Thymus (tissue), 11 donors: ENCODE measurements around the gene LTBR. TPM values are rescaled to one million over a fixed set of nuclear protein-coding genes. Genes with fewer than 3 reads are reported as not detected.
A peak's percentile ranks its signal among the peaks of the same experiment; 100 is the strongest.

ENCODE experiments used
- DNase-seq, 9 donors: peaks; one replicate each; pipeline ENCODE4 v3.0.0-alpha.2; 2013; ENCODE audit warnings: low spot score in 9 of 9, low read depth in 6 of 9, missing footprints in 1 of 9
- H3K27ac ChIP-seq, 2 donors: one replicate each; pipeline ENCODE4 v1.5.1; 2013; ENCODE audit warnings: control low read depth in 1 of 2, low read depth in 1 of 2, low read length in 1 of 2, mild to moderate bottlenecking in 1 of 2, moderate library complexity in 1 of 2
- H3K27me3 ChIP-seq, 2 donors: one replicate each; pipeline ENCODE4 v1.5.1; 2013; ENCODE audit warnings: low read length in 1 of 2; ENCODE audit not compliant: control insufficient read depth in 2 of 2, insufficient read depth in 1 of 2
- H3K36me3 ChIP-seq, 2 donors: one replicate each; pipeline ENCODE4 v1.5.1; 2013; ENCODE audit warnings: low read length in 1 of 2, mild to moderate bottlenecking in 1 of 2, moderate library complexity in 1 of 2; ENCODE audit not compliant: control insufficient read depth in 2 of 2, insufficient read depth in 2 of 2
- H3K4me1 ChIP-seq, 2 donors: one replicate each; pipeline ENCODE4 v1.5.1; 2013; ENCODE audit warnings: low read length in 2 of 2; ENCODE audit not compliant: control insufficient read depth in 2 of 2, insufficient read depth in 2 of 2
- H3K4me3 ChIP-seq, 2 donors: one replicate each; pipeline ENCODE4 v1.5.1; 2013; ENCODE audit warnings: low read length in 2 of 2, control low read depth in 1 of 2, mild to moderate bottlenecking in 1 of 2
- H3K9me3 ChIP-seq, 2 donors: one replicate each; pipeline ENCODE4 v1.5.1; 2013; ENCODE audit warnings: low read length in 1 of 2, mild to moderate bottlenecking in 1 of 2; ENCODE audit not compliant: control insufficient read depth in 2 of 2, insufficient read depth in 1 of 2
- WGBS: extraction: QIAGEN DNeasy Blood & Tissue Kit; methylation state at CpG from one replicate; pipeline ENCODE4 v1.1.7; 2013; 5-methylcytosine and 5-hydroxymethylcytosine counted together
- polyA plus RNA-seq: library from polyadenylated mRNA; stranded (reverse); fragments of 200-250 nt; gene quantifications from one replicate; pipeline ENCODE4 v1.2.3, GENCODE V29; 2013
- total RNA-seq: library from RNA; stranded (reverse); fragments of 120-200 nt; gene quantifications from one replicate; pipeline ENCODE4 v1.2.4, GENCODE V29; 2013
- donor health status: healthy.

The LTBR gene
- total and polyA plus RNA-seq, 2 donors = 8.9 to 33.3 TPM

DNA sequence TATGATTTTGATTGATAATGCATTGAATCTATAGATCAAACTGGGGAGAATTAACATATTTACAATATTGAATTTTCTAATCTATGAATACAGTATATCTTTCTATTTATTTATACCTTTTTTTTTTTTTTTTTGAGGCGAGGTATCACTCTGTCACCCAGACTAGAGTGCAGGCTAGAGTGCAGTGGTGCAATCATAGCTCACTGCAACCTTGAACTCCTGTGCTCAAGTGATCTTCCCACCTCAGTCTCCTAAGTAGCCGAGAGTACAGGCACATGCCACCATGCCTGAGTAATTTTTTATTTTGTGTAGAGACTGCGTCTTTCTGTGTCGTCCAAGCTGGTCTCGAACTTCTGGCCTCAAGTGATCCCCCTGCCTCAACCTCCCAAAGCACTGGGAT is 20.4 kb downstream of the LTBR start:
- Histone ChIP-seq H3K27ac (no peak overlapping the region), H3K9me3 (no peaks in the 10 kb centered on the region), H3K36me3 (no peaks in the 10 kb centered on the region), H3K27me3 (no peaks in the 10 kb centered on the region), H3K4me1 (no peaks in the 10 kb centered on the region), H3K4me3 (no peak overlapping the region)
- DNase-seq = no peak
- 98% methylated on average over 5 of the region's 5 CpGs for WGBS

DNA sequence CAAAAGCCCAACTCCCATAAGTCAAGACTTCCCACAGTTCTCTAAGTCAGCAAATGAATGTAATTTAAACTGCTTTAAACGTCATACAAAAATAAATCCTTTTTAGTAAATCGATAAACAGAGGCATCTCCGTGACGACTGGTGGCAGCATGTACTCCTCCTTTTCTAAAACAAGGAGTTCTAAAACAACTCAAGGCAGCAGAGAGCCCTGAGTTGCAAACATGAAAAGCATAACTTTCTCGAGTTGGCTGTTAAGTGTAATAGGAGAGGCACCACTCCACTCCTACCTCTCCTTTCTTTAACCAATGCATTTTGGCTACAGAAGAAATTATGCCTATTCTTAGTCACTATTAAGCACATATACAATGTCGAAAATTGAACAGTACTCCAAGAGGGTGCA is 22.0 kb downstream of the LTBR start:
- no peaks in the 10 kb centered on the region for H3K27me3 ChIP-seq
- H3K36me3 ChIP-seq = no peaks in the 10 kb centered on the region
- H3K9me3 ChIP-seq = no peaks in the 10 kb centered on the region
- H3K4me3 ChIP-seq = no peak overlapping the region
- WGBS = 92% methylated on average over 6 of the region's 6 CpGs
- H3K4me1 ChIP-seq = no peaks in the 10 kb centered on the region
- H3K27ac ChIP-seq = no peak overlapping the region
- DNase-seq = no peak

DNA sequence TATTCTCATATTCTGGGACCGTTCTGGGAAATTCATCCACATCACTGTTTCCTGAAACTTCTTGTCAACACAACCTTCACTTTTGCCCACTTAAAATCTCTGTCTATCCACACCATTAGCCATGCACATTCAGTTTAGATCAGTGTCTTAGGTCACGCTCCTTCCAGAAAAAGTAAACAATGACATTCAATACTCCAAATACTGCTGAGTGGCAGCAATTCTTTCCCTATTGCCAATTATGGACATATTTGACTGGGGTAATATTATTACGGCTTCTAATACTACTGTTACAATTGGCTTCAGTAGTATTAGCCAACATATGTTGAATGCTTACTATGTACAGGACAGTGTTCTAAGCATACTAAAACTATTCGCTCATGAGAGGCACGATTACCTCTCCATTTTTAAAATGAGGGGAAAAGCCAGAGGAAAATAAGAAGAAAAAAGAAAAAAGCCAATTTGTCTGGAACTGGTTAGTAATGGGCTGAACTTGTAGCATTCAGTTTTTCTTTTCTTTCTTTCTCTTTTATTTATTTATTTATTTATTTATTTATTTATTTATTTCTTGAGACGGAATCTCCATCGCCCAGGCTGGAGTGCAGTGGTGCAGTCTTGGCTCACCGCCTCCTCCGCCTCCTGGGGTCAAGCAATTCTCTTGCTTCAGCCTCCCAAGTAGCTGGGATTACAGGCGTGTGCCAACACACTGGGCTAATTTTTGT is 23.4 kb downstream of the LTBR start:
- no peaks in the 10 kb centered on the region for H3K4me1 ChIP-seq
- no peaks in the 10 kb centered on the region for H3K9me3 ChIP-seq
- DNase-seq = no peak
- 98% methylated on average over 10 of the region's 10 CpGs for WGBS
- no peaks in the 10 kb centered on the region for H3K36me3 ChIP-seq
- H3K27ac ChIP-seq = no peak overlapping the region
- no peaks in the 10 kb centered on the region for H3K27me3 ChIP-seq
- no peak overlapping the region for H3K4me3 ChIP-seq

DNA sequence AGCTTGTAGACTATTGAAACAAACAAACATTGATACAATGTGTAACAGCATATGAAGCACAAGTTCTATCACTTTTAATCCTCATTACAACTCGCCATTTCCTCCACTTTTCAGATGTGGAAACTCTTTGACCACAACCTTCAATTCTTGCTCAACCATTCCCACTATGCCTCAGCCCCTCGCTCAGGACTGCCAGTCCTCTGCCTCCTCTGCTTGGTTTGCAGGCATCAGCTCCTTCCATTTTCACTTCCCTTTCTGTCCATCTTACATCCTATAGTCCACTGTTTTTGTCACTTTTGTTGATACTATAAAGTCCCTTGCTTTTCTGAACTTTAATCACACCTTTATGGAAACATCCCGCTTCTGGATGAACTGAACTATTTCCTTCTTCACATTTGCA is 32.6 kb downstream of the LTBR start:
- WGBS = 52% methylated on average over 3 of the region's 3 CpGs
- H3K27ac ChIP-seq = no peak overlapping the region
- no peaks in the 10 kb centered on the region for H3K9me3 ChIP-seq
- no peaks in the 10 kb centered on the region for H3K27me3 ChIP-seq
- H3K4me3 ChIP-seq = no peak overlapping the region
- DNase-seq = no peak
- no peaks in the 10 kb centered on the region for H3K4me1 ChIP-seq
- no peaks in the 10 kb centered on the region for H3K36me3 ChIP-seq

DNA sequence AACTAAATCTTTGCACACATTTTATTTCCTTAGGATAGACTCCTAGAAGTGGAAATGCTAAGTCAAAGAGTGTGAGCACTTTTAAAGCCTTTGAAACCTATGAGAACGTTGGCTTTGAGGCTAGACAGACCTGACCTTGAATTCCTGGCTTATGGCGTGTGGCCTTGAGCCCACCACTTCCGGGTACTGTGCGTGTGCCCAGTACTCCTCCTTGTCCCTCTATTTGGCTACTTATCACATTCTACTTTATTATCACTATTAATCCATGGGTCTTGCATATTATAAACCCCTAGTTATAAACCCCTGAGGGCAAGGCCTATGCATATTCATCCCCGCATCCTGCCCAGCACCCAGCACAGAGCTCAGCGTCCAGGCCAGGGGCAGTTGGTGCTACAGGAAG is 34.8 kb downstream of the LTBR start:
- H3K9me3 ChIP-seq = no peaks in the 10 kb centered on the region
- peaks cover 2 to 5% of the 10 kb centered on the region in 2 donors for H3K4me1 ChIP-seq
- 95% methylated on average over 6 of the region's 6 CpGs for WGBS
- H3K27me3 ChIP-seq = no peaks in the 10 kb centered on the region
- DNase-seq = no peak
- no peak overlapping the region for H3K4me3 ChIP-seq
- H3K36me3 ChIP-seq = no peaks in the 10 kb centered on the region
- H3K27ac ChIP-seq = no peak overlapping the region

DNA sequence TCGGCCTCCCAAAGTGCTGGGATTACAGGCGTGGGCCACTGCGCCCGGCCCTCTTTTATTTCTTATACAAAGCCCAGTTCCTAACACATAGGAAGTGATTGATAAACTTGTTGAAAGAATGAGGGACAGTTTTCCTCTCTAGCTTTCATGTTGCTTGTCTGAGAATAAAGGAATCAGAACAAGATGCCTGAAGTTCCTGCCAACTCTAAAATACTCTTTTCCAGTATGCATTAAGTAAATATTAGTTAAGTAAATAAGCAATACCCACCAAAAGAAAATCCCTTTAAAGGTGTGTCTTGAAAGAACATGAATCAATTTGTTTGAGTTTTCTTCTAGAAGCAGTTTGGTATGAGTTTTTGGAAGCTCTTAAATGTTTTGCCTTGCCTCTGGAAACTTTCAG is 36.4 kb downstream of the LTBR start:
- no peaks in the 10 kb centered on the region for H3K27me3 ChIP-seq
- H3K27ac ChIP-seq = no peak overlapping the region
- DNase-seq = no peak
- WGBS = 91% methylated on average over 4 of the region's 4 CpGs
- no peak overlapping the region for H3K4me3 ChIP-seq
- no peaks in the 10 kb centered on the region for H3K9me3 ChIP-seq
- no peaks in the 10 kb centered on the region for H3K36me3 ChIP-seq
- H3K4me1 ChIP-seq = peaks cover 6 to 14% of the 10 kb centered on the region in 2 donors

DNA sequence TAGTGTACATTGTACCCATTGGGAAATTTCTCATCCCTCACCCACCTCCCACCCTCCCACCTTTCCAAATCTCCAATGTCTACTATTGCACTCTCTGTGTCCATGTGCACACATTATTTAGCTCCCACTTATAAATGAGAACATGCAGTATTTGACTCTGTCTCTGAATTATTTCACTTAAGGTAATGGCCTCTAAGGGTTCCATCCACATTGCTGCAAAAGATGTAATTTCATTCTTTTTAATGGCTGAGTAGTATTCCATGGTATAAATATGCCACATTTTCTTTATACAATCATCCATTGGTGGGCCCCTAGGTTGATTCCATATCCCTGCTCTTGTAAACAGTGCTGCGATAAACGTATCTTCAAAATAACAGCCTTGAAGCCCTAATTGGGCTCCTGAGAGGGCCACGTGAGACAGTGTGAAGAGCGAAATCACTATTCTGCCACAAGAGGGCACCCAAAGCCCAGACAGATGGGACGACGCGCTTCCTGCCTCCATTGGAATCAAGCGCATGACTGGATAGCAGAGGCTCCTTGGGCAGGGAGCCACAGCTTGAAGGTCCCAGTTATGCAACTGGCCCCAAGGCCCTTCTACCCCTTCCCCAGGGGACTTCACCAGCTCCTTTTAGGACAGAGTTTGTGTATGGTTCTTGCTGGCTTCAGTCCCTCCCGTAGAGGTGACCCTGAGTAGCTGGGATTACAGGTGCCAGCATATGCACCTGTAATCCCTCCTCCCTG is 39.5 kb downstream of the LTBR start:
- WGBS = 11% methylated on average over 9 of the region's 9 CpGs

DNA sequence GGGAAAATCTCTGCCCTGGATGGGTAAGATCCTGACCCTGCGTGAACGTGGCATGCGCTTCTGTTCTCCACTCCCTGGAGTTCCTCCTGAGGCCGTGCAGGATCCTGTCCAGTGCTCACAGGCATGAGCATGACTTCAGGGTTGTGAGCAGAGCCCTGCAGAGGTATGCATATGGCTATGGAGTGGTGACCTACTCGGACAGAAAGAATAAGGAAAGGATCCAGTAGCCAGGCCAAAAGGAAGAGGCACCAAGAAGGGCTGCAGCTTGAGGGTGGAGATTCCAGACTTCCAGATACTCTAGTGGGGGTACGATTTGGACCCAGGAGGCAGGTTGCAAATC is 40.0 kb downstream of the LTBR start:
- no peaks in the 10 kb centered on the region for H3K36me3 ChIP-seq
- no peak for DNase-seq
- H3K27ac ChIP-seq = peak overlapping the region in 1 of 2 donors; percentile 65
- H3K27me3 ChIP-seq = no peaks in the 10 kb centered on the region
- WGBS = 79% methylated on average over 6 of the region's 6 CpGs
- no peaks in the 10 kb centered on the region for H3K9me3 ChIP-seq
- no peak overlapping the region for H3K4me3 ChIP-seq
- H3K4me1 ChIP-seq = peaks cover 24 to 41% of the 10 kb centered on the region in 2 donors

More for the DNA sequence above, 39.5 kb downstream of the LTBR start:
- Histone ChIP-seq H3K9me3 (no peaks in the 10 kb centered on the region), H3K4me3 (no peak overlapping the region), H3K36me3 (no peaks in the 10 kb centered on the region), H3K4me1 (peaks cover 24 to 41% of the 10 kb centered on the region in 2 donors), H3K27ac (peak overlapping the region in 1 of 2 donors; percentile 65), H3K27me3 (no peaks in the 10 kb centered on the region)
- DNase-seq = peak; percentile 65 to 97 (median 87)

DNA sequence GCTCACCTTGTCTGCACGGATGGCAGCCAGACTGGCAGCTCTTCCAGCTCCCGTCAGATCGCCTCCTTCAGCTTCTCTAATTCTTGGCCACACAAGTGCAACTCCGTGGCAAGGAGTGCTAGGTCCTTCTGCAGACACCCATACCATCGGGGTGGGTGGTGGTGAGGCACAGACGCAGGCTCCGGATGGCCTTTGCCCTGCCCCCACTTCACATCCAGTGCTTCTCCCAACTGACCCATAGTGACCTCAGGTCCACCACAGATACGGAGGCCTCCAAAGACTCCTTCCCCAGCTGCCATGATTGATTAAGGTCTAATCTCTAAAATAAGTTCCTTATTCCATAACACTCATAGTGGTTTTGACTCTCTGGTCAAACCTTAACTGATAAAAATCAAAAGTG is 40.9 kb downstream of the LTBR start:
- no peak overlapping the region for H3K4me3 ChIP-seq
- no peak for DNase-seq
- no peaks in the 10 kb centered on the region for H3K9me3 ChIP-seq
- WGBS = 96% methylated on average over 8 of the region's 8 CpGs
- no peaks in the 10 kb centered on the region for H3K27me3 ChIP-seq
- H3K36me3 ChIP-seq = no peaks in the 10 kb centered on the region
- peaks cover 24 to 41% of the 10 kb centered on the region in 2 donors for H3K4me1 ChIP-seq
- H3K27ac ChIP-seq = no peak overlapping the region
